HepG2 (cell line): ENCODE data around the gene FRMD8. TPM values are rescaled to one million over a fixed set of nuclear protein-coding genes. Genes with fewer than 3 reads are reported as not detected.

Source experiments
- ATF7 ChIP-seq, 2 experiments: fragments of 450-650 bp in 1 of 2; sonication (generic) in 1 of 2; formaldehyde crosslinking in 1 of 2; IDR thresholded peaks; 2 replicates each; pipeline versions ENCODE4 v1.4.0 to v1.6.1; 2016 to 2020; ENCODE audit warnings: antibody characterized with exemption in 1 of 2, mild to moderate bottlenecking in 1 of 2, missing genetic modification reagents in 1 of 2
- FOXP1 ChIP-seq, 2 experiments: fragments of 450-650 bp in 1 of 2; IDR thresholded peaks; 2 replicates each; pipeline ENCODE4 v1.6.1; 2017 to 2018; ENCODE audit warnings: antibody characterized with exemption in 1 of 2
- GFI1 ChIP-seq: sonication (generic); formaldehyde crosslinking; IDR thresholded peaks from 2 replicates; pipeline ENCODE4 v1.5.0; 2020; ENCODE audit warnings: missing genetic modification reagents, mild to moderate bottlenecking, borderline replicate concordance
- HES4 ChIP-seq: sonication (generic); formaldehyde crosslinking; IDR thresholded peaks from 2 replicates; pipeline ENCODE4 v1.9.0; 2021; ENCODE audit warnings: mild to moderate bottlenecking, missing genetic modification reagents, borderline replicate concordance
- HOXD1 ChIP-seq: sonication (generic); formaldehyde crosslinking; IDR thresholded peaks from 2 replicates; pipeline ENCODE4 v1.5.0; 2020; ENCODE audit warnings: missing genetic modification reagents
- KLF16 ChIP-seq, 2 experiments: sonication (generic) in 1 of 2; formaldehyde crosslinking in 1 of 2; IDR thresholded peaks; 2 replicates each; pipeline versions ENCODE4 v1.6.1 to v1.8.0; 2016 to 2023; ENCODE audit warnings: missing genetic modification reagents in 2 of 2, missing compliant biosample characterization in 1 of 2
- NBN ChIP-seq: fragments of 450-650 bp; conservative IDR thresholded peaks from 2 replicates; pipeline ENCODE4 v1.6.1; 2017
- NFKBIZ ChIP-seq: IDR thresholded peaks from 2 replicates; pipeline ENCODE4 v1.6.1; 2018; ENCODE audit warnings: missing genetic modification reagents, missing compliant biosample characterization
- NKX3-1 ChIP-seq: sonication (generic); formaldehyde crosslinking; IDR thresholded peaks from 2 replicates; pipeline ENCODE4 v1.5.0; 2020; ENCODE audit warnings: missing genetic modification reagents
- PHF21A ChIP-seq: sonication (generic); formaldehyde crosslinking; IDR thresholded peaks from 2 replicates; pipeline ENCODE4 v1.5.0; 2020; ENCODE audit warnings: mild to moderate bottlenecking, missing genetic modification reagents
- RXRA ChIP-seq: sonication (generic); formaldehyde crosslinking; IDR thresholded peaks from 2 replicates; pipeline ENCODE4 v1.5.1; 2020; ENCODE audit warnings: missing genetic modification reagents
- SIN3A ChIP-seq: IDR thresholded peaks from 2 replicates; pipeline ENCODE4 v1.6.1; 2011; ENCODE audit warnings: low read depth, mild to moderate bottlenecking, control low read depth, low read length, borderline replicate concordance
- SNRNP70 ChIP-seq: fragments of 200-400 bp; formaldehyde crosslinking; IDR thresholded peaks from 2 replicates; pipeline ENCODE4 v1.6.1; 2017; ENCODE audit warnings: mild to moderate bottlenecking, low read depth, low read length, moderate library complexity
- TMF1 ChIP-seq: sonication (generic); formaldehyde crosslinking; IDR thresholded peaks from 2 replicates; pipeline ENCODE4 v1.8.1; 2022; ENCODE audit warnings: low read depth, missing genetic modification reagents
- ZKSCAN8 ChIP-seq: IDR thresholded peaks from 2 replicates; pipeline ENCODE4 v1.6.1; 2016; ENCODE audit warnings: borderline replicate concordance, missing genetic modification reagents, missing compliant biosample characterization
- ZNF224 ChIP-seq: sonication (generic); formaldehyde crosslinking; IDR thresholded peaks from 2 replicates; pipeline ENCODE4 v1.5.0; 2020; ENCODE audit warnings: mild to moderate bottlenecking, missing genetic modification reagents
- ZNF577 ChIP-seq: sonication (generic); formaldehyde crosslinking; IDR thresholded peaks from 2 replicates; pipeline ENCODE4 v1.4.0; 2020; ENCODE audit warnings: mild to moderate bottlenecking, low read depth, missing genetic modification reagents, borderline replicate concordance
- ZNF672 ChIP-seq: sonication (generic); formaldehyde crosslinking; IDR thresholded peaks from 2 replicates; pipeline ENCODE4 v1.8.1; 2022; ENCODE audit warnings: missing genetic modification reagents
- ZSCAN20 ChIP-seq: sonication (generic); formaldehyde crosslinking; IDR thresholded peaks from 2 replicates; pipeline ENCODE4 v1.4.0; 2020; ENCODE audit warnings: missing genetic modification reagents, mild to moderate bottlenecking, borderline replicate concordance
- ZSCAN30 ChIP-seq: sonication (generic); formaldehyde crosslinking; IDR thresholded peaks from 2 replicates; pipeline ENCODE4 v1.5.0; 2020; ENCODE audit warnings: mild to moderate bottlenecking, missing genetic modification reagents
- polyA plus RNA-seq, 8 experiments: library from polyadenylated mRNA; depleted of rRNA in 3 of 8; stranded (reverse) in 7 of 8; unstranded in 1 of 8; fragments of >200 nt; fragmentation: Illumina TruSeq in 4 of 8; extraction: Trizol in 4 of 8; gene quantifications; 2 replicates each; pipeline versions ENCODE4 v1.2.1 to v1.2.3, GENCODE V29; 2011 to 2016; ENCODE audit warnings: low read depth in 4 of 8, missing spikeins in 1 of 8, mixed read lengths in 1 of 8; ENCODE audit not compliant: insufficient read depth in 1 of 8
- total RNA-seq, 5 experiments: library from RNA; depleted of rRNA; stranded (reverse); fragments of >200 nt; fragmentation: Illumina TruSeq; extraction: Trizol; gene quantifications; 2 replicates each; pipeline ENCODE4 v1.2.3, GENCODE V29; 2016; ENCODE audit warnings: low read depth in 1 of 5
- TF ChIP-seq, protein P1 (sequence below): sonication (generic); formaldehyde crosslinking; IDR thresholded peaks from 2 replicates; pipeline ENCODE4 v1.4.0; 2020; ENCODE audit warnings: missing genetic modification reagents, low read depth, mild to moderate bottlenecking, borderline replicate concordance
- TF ChIP-seq, protein P2 (sequence below): sonication (generic); formaldehyde crosslinking; IDR thresholded peaks from 2 replicates; pipeline ENCODE4 v1.5.0; 2020; ENCODE audit warnings: missing genetic modification reagents, mild to moderate bottlenecking, borderline replicate concordance
- TF ChIP-seq, protein P3 (sequence below): sonication (generic); formaldehyde crosslinking; IDR thresholded peaks from 2 replicates; pipeline ENCODE4 v1.5.0; 2020; ENCODE audit warnings: missing genetic modification reagents
- TF ChIP-seq, protein P4 (sequence below): sonication (generic); formaldehyde crosslinking; IDR thresholded peaks from 2 replicates; pipeline ENCODE4 v1.8.1; 2023; ENCODE audit warnings: mild to moderate bottlenecking, missing genetic modification reagents

Gene FRMD8
- total and polyA plus RNA-seq, 2 of the 13 experiments (the other 11 are each of a cell fraction or from before 2014, with no cell fraction given), result 5.8 to 20.6 TPM

DNA sequence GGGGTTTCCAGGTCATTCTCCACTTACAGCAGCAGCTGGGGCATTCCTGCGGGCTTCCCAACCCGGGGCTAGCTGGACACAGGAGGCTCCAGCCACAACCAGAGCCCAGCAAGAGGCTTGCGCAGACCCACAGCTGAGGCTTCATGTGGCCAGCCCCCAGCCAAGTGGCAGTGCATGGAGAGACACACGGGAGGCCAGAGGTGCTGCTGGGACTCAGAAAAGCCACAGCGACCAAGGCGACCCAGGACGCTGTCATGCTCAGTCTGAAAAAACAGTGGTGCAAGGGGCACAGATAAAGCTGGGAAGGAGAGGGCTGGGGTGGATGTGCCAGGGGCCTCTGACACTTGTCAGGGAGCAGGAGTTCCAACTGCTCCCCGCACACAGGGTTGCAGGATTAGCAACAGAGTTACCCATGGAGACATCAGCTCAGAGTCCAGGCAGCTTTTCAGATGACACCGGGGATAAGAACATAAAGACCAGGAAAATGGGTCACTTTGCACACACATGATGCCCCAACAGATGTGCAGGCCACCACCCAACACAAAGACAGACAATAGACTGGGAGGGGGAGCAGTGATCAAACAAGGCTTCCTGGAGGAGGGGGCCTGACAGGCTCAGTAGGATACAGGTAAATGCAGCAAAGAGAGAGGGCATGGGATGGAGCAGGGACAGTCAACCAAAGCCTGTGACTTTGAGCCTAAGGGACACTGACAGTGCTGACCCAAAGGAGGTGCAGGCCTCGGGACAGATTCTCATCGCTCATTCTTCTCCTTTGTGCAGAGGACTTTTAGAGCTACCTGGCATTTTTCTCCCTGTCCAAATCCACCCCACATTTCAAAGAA, 29.3 kb downstream of the FRMD8 start (continued):
- TF ChIP-seq, protein P1, sequence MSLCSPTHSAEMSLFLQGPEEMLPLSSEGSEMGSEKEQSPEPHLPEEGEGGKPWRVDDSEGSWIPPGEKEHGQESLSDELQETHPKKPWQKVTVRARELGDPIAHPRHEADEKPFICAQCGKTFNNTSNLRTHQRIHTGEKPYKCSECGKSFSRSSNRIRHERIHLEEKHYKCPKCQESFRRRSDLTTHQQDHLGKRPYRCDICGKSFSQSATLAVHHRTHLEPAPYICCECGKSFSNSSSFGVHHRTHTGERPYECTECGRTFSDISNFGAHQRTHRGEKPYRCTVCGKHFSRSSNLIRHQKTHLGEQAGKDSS (CRISPR knock-in tag), result no peak
- TF ChIP-seq NFKBIZ (CRISPR knock-in tag), result no peak
- peak; percentile 10; the same call in 1 of the 2 replicates for TF ChIP-seq RXRA (CRISPR knock-in tag)
- no peak for TF ChIP-seq ATF7 (IDR thresholded peaks at IDR 0.05)
- TF ChIP-seq ATF7 (CRISPR knock-in tag; IDR thresholded peaks at IDR 0.05), result no peak
- TF ChIP-seq, protein P2, sequence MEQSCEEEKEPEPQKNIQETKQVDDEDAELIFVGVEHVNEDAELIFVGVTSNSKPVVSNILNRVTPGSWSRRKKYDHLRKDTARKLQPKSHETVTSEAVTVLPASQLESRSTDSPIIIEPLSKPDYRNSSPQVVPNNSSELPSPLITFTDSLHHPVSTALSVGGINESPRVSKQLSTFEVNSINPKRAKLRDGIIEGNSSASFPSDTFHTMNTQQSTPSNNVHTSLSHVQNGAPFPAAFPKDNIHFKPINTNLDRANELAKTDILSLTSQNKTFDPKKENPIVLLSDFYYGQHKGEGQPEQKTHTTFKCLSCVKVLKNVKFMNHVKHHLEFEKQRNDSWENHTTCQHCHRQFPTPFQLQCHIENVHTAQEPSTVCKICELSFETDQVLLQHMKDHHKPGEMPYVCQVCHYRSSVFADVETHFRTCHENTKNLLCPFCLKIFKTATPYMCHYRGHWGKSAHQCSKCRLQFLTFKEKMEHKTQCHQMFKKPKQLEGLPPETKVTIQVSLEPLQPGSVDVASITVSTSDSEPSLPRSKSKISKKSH (CRISPR knock-in tag), result no peak
- TF ChIP-seq KLF16 (CRISPR knock-in tag; IDR thresholded peaks at IDR 0.05), result no peak
- TF ChIP-seq ZSCAN20, result no peak
- TF ChIP-seq PHF21A, result no peak
- no peak for TF ChIP-seq SIN3A
- no peak for TF ChIP-seq ZNF224 (CRISPR knock-in tag)
- TF ChIP-seq ZKSCAN8 (CRISPR knock-in tag), result no peak
- no peak for TF ChIP-seq TMF1 (CRISPR knock-in tag)
- TF ChIP-seq HOXD1 (CRISPR knock-in tag), result no peak
- TF ChIP-seq NKX3-1 (CRISPR knock-in tag), result no peak
- TF ChIP-seq, protein P3, sequence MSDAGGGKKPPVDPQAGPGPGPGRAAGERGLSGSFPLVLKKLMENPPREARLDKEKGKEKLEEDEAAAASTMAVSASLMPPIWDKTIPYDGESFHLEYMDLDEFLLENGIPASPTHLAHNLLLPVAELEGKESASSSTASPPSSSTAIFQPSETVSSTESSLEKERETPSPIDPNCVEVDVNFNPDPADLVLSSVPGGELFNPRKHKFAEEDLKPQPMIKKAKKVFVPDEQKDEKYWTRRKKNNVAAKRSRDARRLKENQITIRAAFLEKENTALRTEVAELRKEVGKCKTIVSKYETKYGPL (CRISPR knock-in tag), result no peak
- no peak for TF ChIP-seq HES4 (CRISPR knock-in tag)
- no peak for TF ChIP-seq FOXP1 (IDR thresholded peaks at IDR 0.05)
- no peak for TF ChIP-seq FOXP1 (CRISPR knock-in tag; IDR thresholded peaks at IDR 0.05)
- no peak for TF ChIP-seq ZNF577 (CRISPR knock-in tag)
- no peak for TF ChIP-seq ZNF672 (CRISPR knock-in tag)
- TF ChIP-seq ZSCAN30, result no peak
- TF ChIP-seq SNRNP70, result no peak
- TF ChIP-seq, protein P4, sequence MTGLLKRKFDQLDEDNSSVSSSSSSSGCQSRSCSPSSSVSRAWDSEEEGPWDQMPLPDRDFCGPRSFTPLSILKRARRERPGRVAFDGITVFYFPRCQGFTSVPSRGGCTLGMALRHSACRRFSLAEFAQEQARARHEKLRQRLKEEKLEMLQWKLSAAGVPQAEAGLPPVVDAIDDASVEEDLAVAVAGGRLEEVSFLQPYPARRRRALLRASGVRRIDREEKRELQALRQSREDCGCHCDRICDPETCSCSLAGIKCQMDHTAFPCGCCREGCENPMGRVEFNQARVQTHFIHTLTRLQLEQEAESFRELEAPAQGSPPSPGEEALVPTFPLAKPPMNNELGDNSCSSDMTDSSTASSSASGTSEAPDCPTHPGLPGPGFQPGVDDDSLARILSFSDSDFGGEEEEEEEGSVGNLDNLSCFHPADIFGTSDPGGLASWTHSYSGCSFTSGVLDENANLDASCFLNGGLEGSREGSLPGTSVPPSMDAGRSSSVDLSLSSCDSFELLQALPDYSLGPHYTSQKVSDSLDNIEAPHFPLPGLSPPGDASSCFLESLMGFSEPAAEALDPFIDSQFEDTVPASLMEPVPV (CRISPR knock-in tag), result 0 out of 2 replicates have a peak, but pooled peaks have one; percentile 66
- TF ChIP-seq GFI1 (CRISPR knock-in tag), result no peak
- no peak for TF ChIP-seq NBN
